ENCODE measurements around the gene PARN.

Gene PARN

GRCh38 chr16:14513389-14514107, 116.5 kb downstream of the PARN start (continued):
- TF ChIP-seq, protein P1, sequence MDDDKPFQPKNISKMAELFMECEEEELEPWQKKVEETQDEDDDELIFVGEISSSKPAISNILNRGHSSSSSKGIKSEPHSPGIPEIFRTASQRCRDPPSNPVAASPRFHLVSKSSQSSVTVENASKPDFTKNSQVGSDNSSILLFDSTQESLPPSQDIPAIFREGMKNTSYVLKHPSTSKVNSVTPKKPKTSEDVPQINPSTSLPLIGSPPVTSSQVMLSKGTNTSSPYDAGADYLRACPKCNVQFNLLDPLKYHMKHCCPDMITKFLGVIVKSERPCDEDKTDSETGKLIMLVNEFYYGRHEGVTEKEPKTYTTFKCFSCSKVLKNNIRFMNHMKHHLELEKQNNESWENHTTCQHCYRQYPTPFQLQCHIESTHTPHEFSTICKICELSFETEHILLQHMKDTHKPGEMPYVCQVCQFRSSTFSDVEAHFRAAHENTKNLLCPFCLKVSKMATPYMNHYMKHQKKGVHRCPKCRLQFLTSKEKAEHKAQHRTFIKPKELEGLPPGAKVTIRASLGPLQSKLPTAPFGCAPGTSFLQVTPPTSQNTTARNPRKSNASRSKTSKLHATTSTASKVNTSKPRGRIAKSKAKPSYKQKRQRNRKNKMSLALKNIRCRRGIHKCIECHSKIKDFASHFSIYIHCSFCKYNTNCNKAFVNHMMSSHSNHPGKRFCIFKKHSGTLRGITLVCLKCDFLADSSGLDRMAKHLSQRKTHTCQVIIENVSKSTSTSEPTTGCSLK (tag by site-specific recombination; IDR thresholded peaks at IDR 0.05): no peak

GRCh38 chr16:14511800-14512135, 118.3 kb downstream of the PARN start:
- ChIA-PET CTCF (interaction anchor here (1.2 to 1.3 kb wide), 2 partner anchors 9 to 262 kb away, joined by 3 to 5 read pairs; no protein-coding TSS in a partner anchor), POLR2A (no interaction called here)
- Histone ChIP-seq H3K4me3 (ENCODE audit: low read depth, low read length) (no peak overlapping the region), H3K36me3 (ENCODE audit: control insufficient read depth in 2 of 2, insufficient read depth in 1 of 2, low read length in 2 of 2) (no peaks in the 10 kb centered on the region), H3K27ac (ENCODE audit: extremely low read depth, low read depth, low read length) (no peak overlapping the region), H3K9me3 (ENCODE audit: control insufficient read depth, insufficient read depth, low read depth, low read length) (no peaks in the 10 kb centered on the region), H3K4me1 (ENCODE audit: control insufficient read depth, insufficient read depth, low read length) (no peaks in the 10 kb centered on the region)
- TF ChIP-seq ZNF184 (tag by site-specific recombination; IDR thresholded peaks at IDR 0.05) (no peak), ZNF518A (tag by site-specific recombination; conservative IDR thresholded peaks at IDR 0.05; ENCODE audit: low read depth) (no peak), ZNF354C (tag by site-specific recombination; IDR thresholded peaks at IDR 0.05; ENCODE audit: borderline replicate concordance, low read depth) (no peak), ZNF629 (tag by site-specific recombination; IDR thresholded peaks at IDR 0.05) (no peak)

DNA sequence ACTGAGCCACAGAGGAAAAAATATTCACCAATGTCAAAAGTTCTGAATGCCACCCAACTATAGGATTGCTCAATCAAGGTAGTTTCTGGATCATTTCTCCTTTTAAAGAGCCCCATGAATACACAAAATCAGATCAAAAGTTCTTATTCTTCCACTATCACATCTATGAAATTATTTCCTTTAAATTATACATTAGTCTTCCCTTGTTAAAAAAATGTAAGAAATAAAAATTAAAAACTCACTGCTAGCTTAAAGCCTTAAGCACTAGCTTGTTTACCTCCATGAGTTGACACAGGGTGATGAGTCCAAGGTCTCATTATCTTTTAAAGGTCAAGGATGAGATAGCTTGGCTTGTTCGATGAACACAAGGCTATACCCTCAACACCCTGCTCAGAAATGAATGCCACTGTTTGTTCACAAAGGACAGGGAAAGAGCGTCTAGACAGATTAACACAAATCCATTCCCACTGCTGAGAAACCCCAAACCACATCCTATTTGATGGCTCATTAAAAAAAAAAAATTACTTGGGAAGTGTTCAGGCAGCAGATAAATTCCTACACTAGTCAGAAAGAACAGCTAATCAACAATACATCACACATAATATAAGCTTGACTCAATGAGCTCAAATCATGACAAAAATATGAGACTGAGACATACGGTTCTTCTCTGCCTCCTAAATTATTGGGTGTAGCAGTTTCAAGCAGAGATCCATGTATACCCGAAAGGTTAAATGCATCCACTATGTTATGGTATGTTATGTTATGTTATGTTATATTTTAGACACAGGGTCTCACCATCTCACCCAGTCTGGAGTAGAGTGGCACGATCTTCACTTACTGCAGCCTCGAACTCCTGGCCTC, 118.9 kb downstream of the PARN start:
- no peaks in the 10 kb centered on the region for H3K4me1 ChIP-seq (ENCODE audit: control insufficient read depth, insufficient read depth, low read length)
- H3K27ac ChIP-seq (ENCODE audit: extremely low read depth, low read depth, low read length): no peak overlapping the region
- ChIA-PET CTCF (interaction anchor here (1.0 to 1.3 kb wide), 3 partner anchors 9 to 262 kb away, joined by 3 to 5 read pairs (median 3); no protein-coding TSS in a partner anchor), POLR2A (interaction anchor here (0.6 to 0.8 kb wide), 2 partner anchors 192 to 521 kb away, joined by 3 to 4 read pairs; no protein-coding TSS in a partner anchor)
- no peaks in the 10 kb centered on the region for H3K9me3 ChIP-seq (ENCODE audit: control insufficient read depth, insufficient read depth, low read depth, low read length)
- no peak overlapping the region for H3K4me3 ChIP-seq (ENCODE audit: low read depth, low read length)
- H3K36me3 ChIP-seq (ENCODE audit: control insufficient read depth in 2 of 2, insufficient read depth in 1 of 2, low read length in 2 of 2): no peaks in the 10 kb centered on the region
- TF ChIP-seq ZFHX2 (tag by site-specific recombination; conservative IDR thresholded peaks at IDR 0.05): no peak
- peak; percentile 46 for TF ChIP-seq FEZF1 (tag by site-specific recombination; IDR thresholded peaks at IDR 0.05)

- ChIA-PET POLR2A (interaction anchor here (0.6 to 0.8 kb wide), 2 partner anchors 191 to 522 kb away, joined by 3 to 4 read pairs; no protein-coding TSS in a partner anchor), CTCF (interaction anchor here (0.9 to 1.3 kb wide), 3 partner anchors 8 to 261 kb away, joined by 3 to 5 read pairs (median 3); no protein-coding TSS in a partner anchor)
- H3K27ac ChIP-seq (ENCODE audit: extremely low read depth, low read depth, low read length): no peak overlapping the region
Observed at GRCh38 chr16:14510581-14510938, 119.5 kb downstream of the PARN start.

More at GRCh38 chr16:14510581-14510938, 119.5 kb downstream of the PARN start:
- TF ChIP-seq ZNF610 (tag by site-specific recombination; IDR thresholded peaks at IDR 0.05; ENCODE audit: borderline replicate concordance): no peak
- TF ChIP-seq SETDB1 (IDR thresholded peaks at IDR 0.05; ENCODE audit: insufficient read length, low read length): no peak
- no peak for TF ChIP-seq MZF1 (tag by site-specific recombination; IDR thresholded peaks at IDR 0.05; ENCODE audit: borderline replicate concordance)
- TF ChIP-seq SCRT2 (tag by site-specific recombination; IDR thresholded peaks at IDR 0.05): no peak
- no peak for TF ChIP-seq ZNF10 (tag by site-specific recombination; IDR thresholded peaks at IDR 0.05)
- no peak for TF ChIP-seq ZNF175 (tag by site-specific recombination; IDR thresholded peaks at IDR 0.05)
- TF ChIP-seq ZNF549 (tag by site-specific recombination; IDR thresholded peaks at IDR 0.05): no peak
- no peak for TF ChIP-seq ZNF2 (tag by site-specific recombination; IDR thresholded peaks at IDR 0.05)
- TF ChIP-seq ZNF362 (tag by site-specific recombination; IDR thresholded peaks at IDR 0.05): no peak
- no peak for TF ChIP-seq GLI2 (tag by site-specific recombination; IDR thresholded peaks at IDR 0.05; ENCODE audit: borderline replicate concordance, low read depth)
- TF ChIP-seq OSR2 (tag by site-specific recombination; IDR thresholded peaks at IDR 0.05): no peak
- TF ChIP-seq ZNF16 (tag by site-specific recombination; IDR thresholded peaks at IDR 0.05; ENCODE audit: low read depth): no peak
- TF ChIP-seq SP7 (tag by site-specific recombination; IDR thresholded peaks at IDR 0.05): no peak
- no peaks in the 10 kb centered on the region for H3K36me3 ChIP-seq (ENCODE audit: control insufficient read depth in 2 of 2, insufficient read depth in 1 of 2, low read length in 2 of 2)
- no peak overlapping the region for H3K4me3 ChIP-seq (ENCODE audit: low read depth, low read length)
- H3K9me3 ChIP-seq (ENCODE audit: control insufficient read depth, insufficient read depth, low read depth, low read length): no peaks in the 10 kb centered on the region
- H3K4me1 ChIP-seq (ENCODE audit: control insufficient read depth, insufficient read depth, low read length): no peaks in the 10 kb centered on the region

All from HEK293 (cell line).